Heart left ventricle (tissue), 16 donors: ENCODE results near the gene HOOK1. TPM values are rescaled to one million over a fixed set of nuclear protein-coding genes. Genes with fewer than 3 reads are reported as not detected.

ENCODE experiments used
- ATAC-seq, 4 donors: fragments of 200-7000 bp; cut with Tn5 transposase; one replicate each; pipeline ENCODE4 v1.9.1; 2020 to 2022; ENCODE audit warnings: moderate library complexity in 4 of 4, mild to moderate bottlenecking in 3 of 4, moderate number of reproducible peaks in 1 of 4
- DNase-seq, 5 donors: peaks; one replicate each; pipeline ENCODE4 v3.0.0-alpha.2; 2020
- H3K27ac ChIP-seq, 12 donors: fragments of 200-600 bp; sonication (generic) in 4 of 12; one replicate each; pipeline versions ENCODE4 v1.5.0 to v1.8.0; 2016 to 2022; ENCODE audit warnings: mild to moderate bottlenecking in 2 of 12
- H3K27me3 ChIP-seq, 9 donors: fragments of 200-600 bp; sonication (generic) in 2 of 9; one replicate each; pipeline versions ENCODE4 v1.5.1 to v1.8.0; 2016 to 2022; ENCODE audit warnings: mild to moderate bottlenecking in 3 of 9
- H3K36me3 ChIP-seq, 9 donors: fragments of 200-600 bp; sonication (generic) in 2 of 9; one replicate each; pipeline versions ENCODE4 v1.5.0 to v1.8.0; 2018 to 2022; ENCODE audit warnings: mild to moderate bottlenecking in 2 of 9
- H3K4me1 ChIP-seq, 12 donors: fragments of 200-600 bp; sonication (generic) in 4 of 12; one replicate each; pipeline versions ENCODE4 v1.5.0 to v1.8.0; 2016 to 2022; ENCODE audit warnings: mild to moderate bottlenecking in 3 of 12
- H3K4me3 ChIP-seq, 12 donors: fragments of 200-600 bp; sonication (generic) in 4 of 12; one replicate each; pipeline versions ENCODE4 v1.5.0 to v1.8.0; 2017 to 2022; ENCODE audit warnings: mild to moderate bottlenecking in 9 of 12, moderate library complexity in 4 of 12
- H3K9me3 ChIP-seq, 12 donors: fragments of 200-600 bp; sonication (generic) in 4 of 12; one replicate each; pipeline versions ENCODE4 v1.5.0 to v1.8.0; 2016 to 2022; ENCODE audit warnings: mild to moderate bottlenecking in 1 of 12
- POLR2A ChIP-seq, 2 donors: fragments of 450-650 bp; IDR thresholded peaks; one replicate each; pipeline ENCODE4 v1.6.1; 2017; ENCODE audit warnings: antibody characterized with exemption in 2 of 2, mild to moderate bottlenecking in 2 of 2, moderate library complexity in 2 of 2
- WGBS, 4 donors: extraction: QIAGEN DNeasy Blood & Tissue Kit in 2 of 4; methylation state at CpG; one replicate each; pipeline versions ENCODE4 v1.1.5 to v1.1.7; 2013 to 2018; 5-methylcytosine and 5-hydroxymethylcytosine counted together
- intact Hi-C, 10 donors: fragments of 100-400 bp; cut with DNase I; formaldehyde crosslinking; loops; one replicate each; pipeline versions ENCODE4 v1.11.1 to v1.14.2; 2022
- polyA plus RNA-seq, 2 donors: library from polyadenylated mRNA; stranded (reverse); fragments of 200-250 nt; gene quantifications; one replicate each; pipeline ENCODE4 v1.2.3, GENCODE V29; 2013
- total RNA-seq, 9 donors: library from RNA; depleted of rRNA in 2 of 9; stranded (reverse); fragments of >200 nt in 2 of 9; fragmentation: NEBNext Ultra II Directional in 3 of 9; extraction: Animal tissue kit (Norgen Biotek cat#: 25700) in 3 of 9; gene quantifications; one replicate each; pipeline versions ENCODE4 v1.1.0 to v1.2.4, GENCODE V29; 2016 to 2023
- TF ChIP-seq, protein P1 (sequence below), 12 donors: fragments of 200-600 bp; sonication (generic) in 4 of 12; IDR thresholded peaks; one replicate each; pipeline versions ENCODE4 v1.5.0 to v1.8.0; 2018 to 2022; ENCODE audit warnings: antibody characterized with exemption in 12 of 12, mild to moderate bottlenecking in 5 of 12
- donor health status: ischemic (EF 13 %, LVEDD 7.1; RV severe dilation, severe dysfunction).
- donor health status: healthy with polysubstance abuse.
- donor health status: DM: no; HTN: yes; CAD: no.
- donor health status: DM: no; HTN: no; CAD: no.
- donor health status: ischemic (EF 25% LVEDD 6.9; RV normal size, moderate dysfunction).
- donor health status: ischemic (EF 25% LVEDD 5.7; RV mildly dilated, moderate dysfunction).
- donor health status: healthy.
- donor health status: DM: yes; HTN: yes; CAD: no.
- donor health status: ischemic (EF 35%, LVEDD 5.7; RV mildly dilated, moderate dysfunction).
- donor health status: nonischemic (EF 11% LVEDD 7.7; RV severe dilation, severe dysfunction).
- donor health status: DM: yes; HTN: yes; CAD: no.
- donor health status: PGD.
- donor health status: ischemic (EF 29% LVEDD 5.4; RV normal size, mild dysfunction).
- donor health status: nonischemic (EF 23%, LVEDD 6.1; RV moderate dilation, normal function).

Gene HOOK1
- total and polyA plus RNA-seq, 11 donors, result 0.89 to 4.8 (median 3.3) TPM

- ATAC-seq, result no peak
- DNase-seq, result no peak
- H3K27me3 ChIP-seq, result no peaks in the 10 kb centered on the region
- H3K27ac ChIP-seq, result no peak overlapping the region
- H3K36me3 ChIP-seq, result no peaks in the 10 kb centered on the region
- no peak overlapping the region for H3K4me3 ChIP-seq
- H3K4me1 ChIP-seq, result no peaks in the 10 kb centered on the region
- no peak for TF ChIP-seq POLR2A (IDR thresholded peaks at IDR 0.05)
- TF ChIP-seq, protein P1, sequence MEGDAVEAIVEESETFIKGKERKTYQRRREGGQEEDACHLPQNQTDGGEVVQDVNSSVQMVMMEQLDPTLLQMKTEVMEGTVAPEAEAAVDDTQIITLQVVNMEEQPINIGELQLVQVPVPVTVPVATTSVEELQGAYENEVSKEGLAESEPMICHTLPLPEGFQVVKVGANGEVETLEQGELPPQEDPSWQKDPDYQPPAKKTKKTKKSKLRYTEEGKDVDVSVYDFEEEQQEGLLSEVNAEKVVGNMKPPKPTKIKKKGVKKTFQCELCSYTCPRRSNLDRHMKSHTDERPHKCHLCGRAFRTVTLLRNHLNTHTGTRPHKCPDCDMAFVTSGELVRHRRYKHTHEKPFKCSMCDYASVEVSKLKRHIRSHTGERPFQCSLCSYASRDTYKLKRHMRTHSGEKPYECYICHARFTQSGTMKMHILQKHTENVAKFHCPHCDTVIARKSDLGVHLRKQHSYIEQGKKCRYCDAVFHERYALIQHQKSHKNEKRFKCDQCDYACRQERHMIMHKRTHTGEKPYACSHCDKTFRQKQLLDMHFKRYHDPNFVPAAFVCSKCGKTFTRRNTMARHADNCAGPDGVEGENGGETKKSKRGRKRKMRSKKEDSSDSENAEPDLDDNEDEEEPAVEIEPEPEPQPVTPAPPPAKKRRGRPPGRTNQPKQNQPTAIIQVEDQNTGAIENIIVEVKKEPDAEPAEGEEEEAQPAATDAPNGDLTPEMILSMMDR (IDR thresholded peaks at IDR 0.05), result no peak
- H3K9me3 ChIP-seq, result peaks cover 0 to 21% (median 4%) of the 10 kb centered on the region in 12 donors
- intact Hi-C loops, result no loop called here
These were observed 16.1 kb upstream of the HOOK1 start for GRCh38 chr1:59798600-59798999.

DNA sequence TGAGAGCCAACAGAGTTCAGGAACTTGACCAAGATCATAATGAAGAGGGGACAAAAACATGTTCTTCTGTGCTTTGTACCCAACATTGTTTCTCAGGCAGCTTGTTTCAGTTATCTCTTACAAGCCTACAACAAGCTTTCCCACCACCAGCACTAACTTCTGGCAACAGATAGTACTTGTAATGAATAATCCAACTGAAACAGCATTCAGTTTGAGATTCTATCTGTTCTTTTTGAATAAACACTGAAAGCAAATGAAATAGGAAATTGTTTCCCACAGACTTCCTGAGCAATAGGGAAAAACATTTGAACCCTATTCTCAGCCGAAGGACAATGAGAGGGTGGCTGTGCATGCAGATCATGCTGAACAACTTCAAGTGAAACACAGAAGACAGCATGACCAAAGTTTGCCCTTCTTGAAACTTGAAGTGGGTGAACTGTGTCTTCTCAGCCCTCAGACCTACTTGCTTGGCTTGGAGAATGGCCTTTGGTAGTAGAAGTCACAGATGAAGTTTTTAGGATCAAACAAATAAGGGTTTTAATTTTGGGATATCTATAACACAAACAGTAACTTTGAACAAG, 11.2 kb upstream of the HOOK1 start:
- DNase-seq, result no peak
- H3K27ac ChIP-seq, result no peak overlapping the region
- intact Hi-C loops, result no loop called here
- H3K4me3 ChIP-seq, result no peak overlapping the region
- no peaks in the 10 kb centered on the region for H3K36me3 ChIP-seq
- peaks cover 0 to 2% (median 0%) of the 10 kb centered on the region in 9 donors for H3K27me3 ChIP-seq
- no peak for ATAC-seq
- peaks cover 0 to 3% (median 0%) of the 10 kb centered on the region in 12 donors for H3K9me3 ChIP-seq
- no peaks in the 10 kb centered on the region for H3K4me1 ChIP-seq
- WGBS, 4 donors, result 46 to 69% (median 58%) methylated on average over 1 of the region's 1 CpG
- no peak for TF ChIP-seq POLR2A (IDR thresholded peaks at IDR 0.05)
- TF ChIP-seq, protein P1 (IDR thresholded peaks at IDR 0.05), result no peak

- intact Hi-C loops, result no loop called here
- TF ChIP-seq, protein P1 (IDR thresholded peaks at IDR 0.05), result no peak
- TF ChIP-seq POLR2A (IDR thresholded peaks at IDR 0.05), result no peak
- H3K36me3 ChIP-seq, result no peaks in the 10 kb centered on the region
- H3K27ac ChIP-seq, result no peak overlapping the region
- no peak overlapping the region for H3K4me3 ChIP-seq
- no peak for ATAC-seq
- DNase-seq, result no peak
- peaks cover 0 to 3% (median 0%) of the 10 kb centered on the region in 9 donors for H3K27me3 ChIP-seq
- peaks cover 0 to 3% (median 0%) of the 10 kb centered on the region in 12 donors for H3K9me3 ChIP-seq
- H3K4me1 ChIP-seq, result no peaks in the 10 kb centered on the region
These were observed 10.4 kb upstream of the HOOK1 start for GRCh38 chr1:59804301-59804700.

DNA sequence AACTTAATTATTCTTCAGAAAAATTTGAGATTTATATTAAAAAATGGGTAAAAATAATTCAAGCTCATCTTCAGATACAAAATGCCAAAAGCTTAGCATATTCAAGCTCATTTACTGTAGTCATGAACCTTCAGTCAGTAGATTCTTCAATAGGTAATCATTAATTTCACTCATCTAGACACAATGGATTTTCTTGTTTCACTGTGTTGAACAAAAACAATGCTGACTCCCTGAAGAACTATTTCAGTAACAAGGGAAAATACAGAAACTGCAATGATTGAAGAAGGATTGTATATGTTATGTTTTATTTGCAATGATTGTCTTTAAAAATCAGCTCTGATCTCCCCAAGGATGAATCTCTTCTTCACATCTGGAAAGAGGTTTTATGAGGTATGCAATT, 9.2 kb upstream of the HOOK1 start:
- no peak for TF ChIP-seq POLR2A (IDR thresholded peaks at IDR 0.05)
- TF ChIP-seq, protein P1 (IDR thresholded peaks at IDR 0.05), result no peak
- Histone ChIP-seq H3K4me1 (no peaks in the 10 kb centered on the region), H3K36me3 (no peaks in the 10 kb centered on the region), H3K9me3 (peaks cover 0 to 3% (median 0%) of the 10 kb centered on the region in 12 donors), H3K4me3 (no peak overlapping the region), H3K27ac (no peak overlapping the region), H3K27me3 (peaks cover 0 to 5% (median 0%) of the 10 kb centered on the region in 9 donors)
- intact Hi-C loops, result no loop called here
- DNase-seq, result no peak
- no peak for ATAC-seq
